Measurements from ENCODE around the gene VDAC2.

DNA sequence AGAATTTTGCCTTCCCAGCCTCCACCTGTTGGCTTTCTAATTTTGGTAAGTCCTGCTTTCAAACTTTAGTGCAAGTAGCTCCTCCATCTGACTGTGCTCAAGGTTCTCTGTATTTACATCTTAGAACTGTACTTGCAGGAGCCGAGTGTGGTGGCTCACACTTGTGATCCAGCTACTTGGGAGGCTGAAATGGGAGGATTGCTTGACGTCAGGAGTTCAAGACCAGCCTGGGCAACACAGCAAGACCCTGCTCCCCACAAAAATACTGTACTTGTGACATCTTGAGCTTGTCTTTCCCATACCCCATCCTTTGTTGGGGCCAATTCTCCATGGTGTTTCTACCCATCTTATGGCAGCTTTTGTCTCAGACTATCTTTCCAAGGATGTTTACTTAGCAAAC is 4.7 kb upstream of the VDAC2 start:
- TF ChIP-seq, protein P1, sequence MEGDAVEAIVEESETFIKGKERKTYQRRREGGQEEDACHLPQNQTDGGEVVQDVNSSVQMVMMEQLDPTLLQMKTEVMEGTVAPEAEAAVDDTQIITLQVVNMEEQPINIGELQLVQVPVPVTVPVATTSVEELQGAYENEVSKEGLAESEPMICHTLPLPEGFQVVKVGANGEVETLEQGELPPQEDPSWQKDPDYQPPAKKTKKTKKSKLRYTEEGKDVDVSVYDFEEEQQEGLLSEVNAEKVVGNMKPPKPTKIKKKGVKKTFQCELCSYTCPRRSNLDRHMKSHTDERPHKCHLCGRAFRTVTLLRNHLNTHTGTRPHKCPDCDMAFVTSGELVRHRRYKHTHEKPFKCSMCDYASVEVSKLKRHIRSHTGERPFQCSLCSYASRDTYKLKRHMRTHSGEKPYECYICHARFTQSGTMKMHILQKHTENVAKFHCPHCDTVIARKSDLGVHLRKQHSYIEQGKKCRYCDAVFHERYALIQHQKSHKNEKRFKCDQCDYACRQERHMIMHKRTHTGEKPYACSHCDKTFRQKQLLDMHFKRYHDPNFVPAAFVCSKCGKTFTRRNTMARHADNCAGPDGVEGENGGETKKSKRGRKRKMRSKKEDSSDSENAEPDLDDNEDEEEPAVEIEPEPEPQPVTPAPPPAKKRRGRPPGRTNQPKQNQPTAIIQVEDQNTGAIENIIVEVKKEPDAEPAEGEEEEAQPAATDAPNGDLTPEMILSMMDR (conservative IDR thresholded peaks at IDR 0.05; ENCODE audit: low read depth, low read length) = no peak
- TF ChIP-seq EZH2 (IDR thresholded peaks at IDR 0.05; ENCODE audit: borderline replicate concordance, low read depth, low read length, poor library complexity, severe bottlenecking) = no peak
